NCI-H2196 treated with DMSO at 0.1 percent for 48 hours (cell line): ENCODE data around the gene SH3RF3.

ENCODE experiments used
- DNase-seq: peaks from one replicate; lab custom pipeline; 2025; ENCODE audit not compliant: unreplicated experiment; lab: John Stamatoyannopoulos, UW

SH3RF3 gene

GRCh38 chr2:109277406-109277805 lies 148.4 kb downstream of the SH3RF3 start:
- DNase-seq: no peak

DNA sequence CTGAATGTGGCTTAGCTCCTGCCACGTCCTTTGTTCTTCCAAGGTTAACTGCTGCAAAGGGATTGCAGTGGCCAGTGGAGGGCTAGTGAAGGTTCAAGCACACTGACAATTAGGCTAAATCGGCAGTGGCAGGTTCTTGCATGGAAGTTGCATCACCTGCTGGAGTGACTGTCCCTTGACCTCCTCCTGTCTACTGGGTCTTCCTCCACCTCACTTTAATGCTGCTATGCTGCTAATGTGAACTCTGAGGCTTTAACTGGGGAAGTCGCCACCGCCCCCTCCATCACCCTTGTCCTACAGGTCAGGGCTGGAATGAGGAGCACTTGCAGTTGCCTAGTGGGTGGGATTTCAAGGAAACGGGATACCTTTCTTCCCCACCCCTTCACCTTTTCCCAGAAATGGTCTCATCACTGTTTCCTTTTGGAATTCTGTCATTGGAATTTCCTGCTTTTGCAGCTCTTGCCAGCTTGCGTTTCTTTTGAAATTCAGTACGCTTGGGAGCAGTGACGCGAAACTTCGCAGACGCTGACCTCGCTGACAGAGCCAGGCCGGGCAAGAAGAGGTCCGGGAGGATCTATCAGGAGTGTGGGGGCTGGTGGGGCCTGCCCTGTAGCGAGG lies 150.3 kb downstream of the SH3RF3 start:
- DNase-seq: no peak

GRCh38 chr2:109280804-109281203 lies 151.8 kb downstream of the SH3RF3 start:
- no peak for DNase-seq

DNA sequence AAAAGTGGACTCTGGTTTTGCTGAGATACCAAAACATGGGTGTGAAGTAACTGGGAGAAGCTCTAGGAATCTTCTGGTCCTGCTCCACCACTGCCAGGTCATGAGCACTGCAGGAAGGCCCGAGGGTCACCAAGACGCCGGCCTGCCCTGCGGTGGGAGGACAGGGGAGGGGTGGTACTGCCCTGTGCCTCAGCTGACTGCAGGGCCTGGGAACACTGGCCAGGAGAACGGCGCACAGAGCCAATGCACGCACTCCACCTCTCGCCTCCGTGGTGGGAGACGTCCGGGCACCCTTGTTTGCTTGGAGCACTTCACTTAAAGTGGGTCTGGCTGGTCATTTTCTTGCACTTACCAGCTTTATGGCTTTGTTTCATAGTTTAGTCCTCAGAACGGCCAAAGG lies 153.4 kb downstream of the SH3RF3 start:
- DNase-seq: no peak

- no peak for DNase-seq
These were observed 153.9 kb downstream of the SH3RF3 start for GRCh38 chr2:109282865-109283264.

DNA sequence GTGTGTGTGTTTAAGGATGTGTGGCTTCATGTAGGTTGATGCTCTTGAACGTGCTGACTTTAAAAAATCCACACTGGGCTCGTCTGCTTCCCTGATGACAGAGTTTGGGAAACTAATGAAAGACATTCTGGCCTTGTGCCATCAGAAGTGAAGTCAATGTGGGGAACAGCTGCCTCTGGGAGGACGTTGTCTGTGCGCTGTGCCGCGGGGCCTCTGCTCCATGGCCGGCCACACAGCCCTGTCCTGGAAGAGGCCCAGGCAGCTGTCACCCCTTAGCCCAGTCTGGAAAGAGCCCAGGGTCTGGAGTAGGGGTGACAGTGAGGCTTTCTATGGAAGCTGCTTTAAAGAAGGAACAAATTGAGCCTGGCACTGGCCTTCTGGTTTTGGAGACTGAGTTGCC lies 155.8 kb downstream of the SH3RF3 start:
- DNase-seq: no peak

DNA sequence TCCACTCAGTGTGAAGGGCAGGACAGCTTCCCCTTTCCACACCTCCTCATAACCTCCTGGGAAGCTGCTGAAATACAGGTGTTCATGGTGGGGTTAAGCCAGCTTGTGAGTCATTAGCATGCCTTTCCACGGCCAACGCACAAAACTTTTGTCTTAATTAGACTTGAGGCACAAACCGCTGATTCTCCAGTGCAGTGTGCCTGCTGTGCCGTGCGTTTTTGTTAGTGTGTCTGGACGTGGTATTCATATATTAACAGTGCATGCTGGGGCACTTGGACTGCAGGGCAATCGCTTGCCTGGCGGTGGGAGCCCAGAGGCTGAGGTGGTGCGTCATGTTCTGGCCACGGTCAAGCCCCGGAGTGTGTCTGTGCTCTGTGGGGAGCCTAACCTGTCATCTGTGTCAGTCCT lies 156.2 kb downstream of the SH3RF3 start:
- DNase-seq: no peak

- no peak for DNase-seq
These were observed 158.4 kb downstream of the SH3RF3 start for GRCh38 chr2:109287413-109287812.

DNA sequence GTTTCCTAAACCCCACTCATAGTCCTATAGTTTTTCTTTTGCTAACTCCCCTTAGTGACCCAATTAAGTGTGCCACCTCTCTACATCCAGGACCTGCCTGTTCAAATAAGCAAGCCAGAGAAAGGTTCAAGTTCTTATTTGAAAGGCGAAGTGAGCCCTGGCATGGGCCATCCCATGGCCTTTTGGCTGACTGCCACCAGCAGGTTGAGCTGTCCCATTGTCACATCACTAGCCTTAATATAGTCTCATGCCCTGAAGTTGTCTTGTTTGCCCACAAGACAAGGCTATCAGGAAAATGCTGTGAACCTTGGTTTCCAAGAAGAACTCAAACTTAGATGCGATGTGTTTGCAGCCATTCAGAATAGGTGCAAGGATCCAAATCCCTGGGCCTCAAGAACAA lies 158.8 kb downstream of the SH3RF3 start:
- no peak for DNase-seq

DNA sequence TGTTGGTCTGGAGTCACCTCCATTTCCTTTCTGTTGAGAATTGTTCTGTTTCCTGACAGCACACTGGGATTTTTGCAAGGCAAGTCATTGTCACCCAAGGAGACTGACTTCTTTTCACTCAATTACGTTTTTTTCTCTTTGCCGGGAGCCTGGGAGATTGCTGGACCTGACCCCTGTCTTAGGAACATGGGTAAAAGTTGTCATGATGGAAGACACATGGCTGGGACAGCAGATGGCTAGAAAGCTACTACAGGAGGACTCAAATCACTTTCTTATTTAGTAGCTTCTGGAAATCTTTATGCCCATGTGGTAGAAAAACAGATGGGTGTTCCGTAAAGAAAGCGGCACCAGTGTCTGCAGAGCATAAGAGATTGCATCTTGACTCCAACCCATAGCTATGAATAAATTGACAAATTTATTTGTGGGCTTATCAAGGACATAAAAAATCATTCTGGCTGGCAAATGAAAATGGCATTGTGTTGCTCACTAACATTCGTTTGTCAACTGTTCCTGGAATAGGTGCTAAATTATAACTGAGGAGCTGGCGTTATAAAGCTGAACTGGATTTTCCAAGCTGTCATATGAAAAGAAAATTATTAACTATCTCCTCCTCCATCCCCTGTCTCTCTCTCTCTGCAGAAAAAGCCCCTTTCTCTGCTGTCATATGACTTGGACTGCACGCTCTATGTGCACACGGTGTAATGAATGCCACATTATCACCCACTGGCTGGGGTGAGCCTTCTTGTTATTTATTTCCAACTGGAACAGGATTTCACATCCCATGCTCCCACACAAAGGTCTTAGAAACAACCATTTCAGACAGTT lies 159.8 kb downstream of the SH3RF3 start:
- no peak for DNase-seq

- DNase-seq: no peak
These were observed 160.7 kb downstream of the SH3RF3 start for GRCh38 chr2:109289504-109290222.

GRCh38 chr2:109290887-109291643 lies 162.1 kb downstream of the SH3RF3 start:
- peak; percentile 89 for DNase-seq

GRCh38 chr2:109292386-109292785 lies 163.4 kb downstream of the SH3RF3 start:
- DNase-seq: no peak

- DNase-seq: no peak
These were observed 164.7 kb downstream of the SH3RF3 start for GRCh38 chr2:109293663-109294062.

DNA sequence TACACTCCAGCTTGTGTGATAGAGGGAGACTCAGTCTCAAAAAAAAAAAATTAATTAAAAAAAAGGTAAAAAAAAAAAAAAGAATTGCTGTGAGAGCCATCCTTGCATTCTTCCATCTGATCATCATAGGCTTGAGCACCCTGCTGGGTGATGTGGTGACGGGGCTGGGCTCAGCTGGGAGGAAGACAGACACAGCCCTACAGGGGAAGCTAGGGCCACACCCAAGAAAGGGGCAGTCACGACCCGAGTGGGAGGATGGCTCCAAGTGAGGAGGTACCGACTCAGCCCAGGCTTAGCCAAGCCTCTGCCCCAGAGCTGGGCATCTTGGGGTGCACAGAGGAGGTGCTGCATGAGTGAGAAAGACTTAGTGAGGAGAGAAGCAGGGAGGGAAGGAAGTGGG lies 165.5 kb downstream of the SH3RF3 start:
- DNase-seq: no peak

DNA sequence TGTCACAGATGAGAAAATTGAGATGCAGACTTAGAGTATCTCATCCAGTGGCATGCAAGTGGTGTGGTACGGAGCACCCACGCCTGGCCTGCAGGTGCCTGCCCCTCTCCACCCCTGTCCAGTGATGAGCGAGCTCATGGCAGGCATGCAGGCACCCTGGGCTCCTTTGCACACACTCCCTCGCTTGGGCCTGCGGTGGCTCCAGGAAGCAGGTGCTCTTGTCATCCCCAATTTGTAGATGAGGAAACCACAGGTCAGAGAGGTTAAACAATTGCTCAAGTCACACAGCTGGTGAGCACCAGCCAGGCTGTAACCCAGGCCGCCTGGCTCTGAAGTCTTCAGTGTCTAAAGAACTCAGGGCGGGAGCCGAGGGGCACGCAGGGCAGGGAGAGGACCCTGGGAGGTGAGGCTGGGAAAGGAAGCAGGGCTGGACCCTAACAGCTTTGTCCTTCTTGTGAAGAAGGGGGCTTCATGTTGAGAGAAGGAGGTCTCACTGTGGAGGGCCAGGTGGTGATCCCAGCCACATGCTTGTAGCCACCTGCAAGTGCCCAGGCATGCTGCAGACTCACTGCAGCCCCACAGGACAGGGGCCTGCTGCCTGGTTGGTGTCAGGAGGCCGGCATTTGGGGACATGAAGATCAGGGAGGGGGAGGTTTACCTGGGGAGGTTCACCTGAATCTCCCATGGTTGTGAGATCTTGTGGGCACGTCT lies 166.2 kb downstream of the SH3RF3 start:
- no peak for DNase-seq

DNA sequence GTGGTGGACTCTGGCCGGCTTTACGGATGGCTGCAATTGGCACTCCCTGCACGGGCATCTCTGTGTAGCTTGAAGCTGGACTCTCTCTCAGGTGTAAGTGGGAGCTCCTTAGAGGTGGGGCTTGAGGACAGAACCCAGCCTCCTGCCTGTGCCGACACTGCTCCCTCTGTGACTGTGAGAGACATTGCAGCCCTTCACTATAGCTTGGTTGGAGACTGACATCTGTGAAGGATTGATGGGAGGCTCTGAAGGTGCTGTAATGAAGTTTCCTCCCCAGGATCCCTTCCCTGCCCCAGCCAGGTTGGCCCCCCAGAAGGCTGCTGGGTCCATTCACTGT lies 166.7 kb downstream of the SH3RF3 start:
- DNase-seq: no peak

- DNase-seq: no peak
These were observed 168.8 kb downstream of the SH3RF3 start for GRCh38 chr2:109297566-109298490.

DNA sequence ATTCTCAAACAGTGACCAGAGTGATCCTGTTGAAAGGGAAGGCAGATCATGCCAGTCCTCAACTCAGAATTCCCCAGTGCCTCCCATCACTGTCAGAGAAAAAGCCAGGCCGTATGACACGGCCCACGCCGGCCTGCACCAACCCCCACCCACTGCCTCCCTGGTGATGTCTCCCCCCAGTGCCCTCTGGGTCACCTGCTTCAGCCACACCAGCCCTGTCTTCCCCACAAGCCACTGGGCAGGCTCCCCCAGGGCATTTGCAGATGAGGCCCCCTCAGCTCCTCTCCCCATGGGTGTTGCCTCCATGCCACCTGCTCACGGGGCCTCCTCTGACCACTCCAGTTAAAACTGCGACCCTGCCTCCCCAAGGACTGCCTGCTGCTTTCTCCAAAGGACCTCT lies 169.8 kb downstream of the SH3RF3 start:
- no peak for DNase-seq

GRCh38 chr2:109299536-109299935 lies 170.5 kb downstream of the SH3RF3 start:
- DNase-seq: no peak
